PC-3 (cell line): Measurements from ENCODE around the gene ADAMTS5.

Experiments
- EZH2 ChIP-seq: fragments of 300-600 bp; sonication (generic); IDR thresholded peaks from one replicate; pipeline ENCODE4 v1.6.1; 2017; ENCODE audit warnings: antibody characterized with exemption, mild to moderate bottlenecking, low read length; ENCODE audit not compliant: unreplicated experiment
- EZH2phosphoT487 ChIP-seq: fragments of 300-600 bp; sonication (generic); IDR thresholded peaks from 2 replicates; pipeline ENCODE4 v1.6.1; 2018; ENCODE audit warnings: mild to moderate bottlenecking, antibody characterized with exemption, low read length, borderline replicate concordance
- TF ChIP-seq, protein P1 (sequence below): fragments of 300-600 bp; sonication (generic); conservative IDR thresholded peaks from 2 replicates; pipeline ENCODE4 v1.5.1; 2017; ENCODE audit warnings: antibody characterized with exemption, low read depth, mild to moderate bottlenecking, low read length

DNA sequence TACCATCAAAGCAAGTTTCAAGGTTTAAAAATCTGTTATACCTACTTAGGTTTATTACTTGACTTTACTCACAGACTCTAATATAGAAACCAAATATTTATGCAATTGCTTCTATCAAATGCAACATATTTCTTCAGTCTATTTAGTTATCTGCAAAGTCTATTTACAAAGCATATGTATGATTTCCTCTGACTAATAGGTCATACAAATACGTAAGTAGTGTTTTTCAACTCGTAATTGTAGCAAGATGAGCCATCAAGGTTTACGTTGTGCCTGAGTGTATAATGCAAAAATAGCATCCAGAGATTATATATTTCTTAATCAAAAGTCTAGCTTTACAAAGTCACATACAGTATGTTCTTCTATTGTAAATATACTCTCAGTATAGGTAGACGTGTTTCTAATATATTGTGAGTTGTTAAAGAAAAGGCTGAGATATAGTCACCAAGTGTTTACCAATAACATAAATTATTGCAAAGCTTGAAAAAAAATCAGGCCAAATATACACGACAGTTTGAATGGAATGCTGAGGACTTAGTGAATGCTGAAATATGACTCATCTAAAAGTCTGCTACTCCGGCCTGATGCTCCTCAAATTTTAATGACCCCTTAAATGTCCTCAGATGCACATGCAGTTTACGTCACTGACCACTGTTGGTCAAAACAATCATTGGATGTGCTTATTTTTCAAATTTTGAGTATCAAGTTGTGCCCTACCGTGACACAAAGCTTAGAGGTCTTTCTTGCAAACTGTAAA is 48.4 kb downstream of the ADAMTS5 start:
- TF ChIP-seq, protein P1, sequence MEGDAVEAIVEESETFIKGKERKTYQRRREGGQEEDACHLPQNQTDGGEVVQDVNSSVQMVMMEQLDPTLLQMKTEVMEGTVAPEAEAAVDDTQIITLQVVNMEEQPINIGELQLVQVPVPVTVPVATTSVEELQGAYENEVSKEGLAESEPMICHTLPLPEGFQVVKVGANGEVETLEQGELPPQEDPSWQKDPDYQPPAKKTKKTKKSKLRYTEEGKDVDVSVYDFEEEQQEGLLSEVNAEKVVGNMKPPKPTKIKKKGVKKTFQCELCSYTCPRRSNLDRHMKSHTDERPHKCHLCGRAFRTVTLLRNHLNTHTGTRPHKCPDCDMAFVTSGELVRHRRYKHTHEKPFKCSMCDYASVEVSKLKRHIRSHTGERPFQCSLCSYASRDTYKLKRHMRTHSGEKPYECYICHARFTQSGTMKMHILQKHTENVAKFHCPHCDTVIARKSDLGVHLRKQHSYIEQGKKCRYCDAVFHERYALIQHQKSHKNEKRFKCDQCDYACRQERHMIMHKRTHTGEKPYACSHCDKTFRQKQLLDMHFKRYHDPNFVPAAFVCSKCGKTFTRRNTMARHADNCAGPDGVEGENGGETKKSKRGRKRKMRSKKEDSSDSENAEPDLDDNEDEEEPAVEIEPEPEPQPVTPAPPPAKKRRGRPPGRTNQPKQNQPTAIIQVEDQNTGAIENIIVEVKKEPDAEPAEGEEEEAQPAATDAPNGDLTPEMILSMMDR: no peak
- TF ChIP-seq EZH2: no peak
- TF ChIP-seq EZH2phosphoT487: no peak
